Neural progenitor cell (in vitro differentiated cells): ENCODE measurements around the gene CDSN.

Experiments used
- CTCF ChIP-seq: fragments of 200-600 bp; sonication (generic); IDR thresholded peaks from 2 replicates; pipeline ENCODE4 v1.5.1; 2017; ENCODE audit warnings: antibody characterized with exemption, mild to moderate bottlenecking
- EZH2phosphoT487 ChIP-seq: fragments of 200-600 bp; sonication (generic); IDR thresholded peaks from 2 replicates; pipeline ENCODE4 v1.6.1; 2017; ENCODE audit warnings: antibody characterized with exemption

GRCh38 chr6:31083742-31084354, 36.4 kb downstream of the CDSN start:
- TF ChIP-seq CTCF, result peak; percentile 59
- TF ChIP-seq EZH2phosphoT487, result no peak
